Lung (tissue), 12 donors: ENCODE data around the gene ZFYVE28. TPM values are rescaled to one million over a fixed set of nuclear protein-coding genes. Genes with fewer than 3 reads are reported as not detected.
A peak's percentile ranks its signal among the peaks of the same experiment; 100 is the strongest.

Source experiments
- ATAC-seq: fragments of 200-7000 bp; cut with Tn5 transposase; one replicate; pipeline ENCODE4 v1.9.1; 2020; ENCODE audit warnings: moderate number of reproducible peaks; ENCODE audit not compliant: insufficient read depth, low FRiP score
- DNase-seq, 3 donors: peaks; one replicate each; pipeline ENCODE4 v3.0.0-alpha.2; 2013 to 2017
- H3K27ac ChIP-seq, 2 donors: one replicate each; pipeline ENCODE4 v1.5.1; 2013; ENCODE audit warnings: mild to moderate bottlenecking in 2 of 2, moderate library complexity in 2 of 2, control low read depth in 1 of 2, inconsistent platforms in 1 of 2, low read depth in 1 of 2, low read length in 1 of 2
- H3K27me3 ChIP-seq, 3 donors: one replicate each; pipeline ENCODE4 v1.5.1; 2013; ENCODE audit warnings: low read length in 2 of 3; ENCODE audit not compliant: control insufficient read depth in 3 of 3, insufficient read depth in 3 of 3
- H3K36me3 ChIP-seq, 4 donors: one replicate each; pipeline ENCODE4 v1.5.1; 2013; ENCODE audit warnings: low read length in 4 of 4, mild to moderate bottlenecking in 1 of 4, moderate library complexity in 1 of 4; ENCODE audit not compliant: control insufficient read depth in 4 of 4, insufficient read depth in 4 of 4
- H3K4me1 ChIP-seq, 5 donors: one replicate each; pipeline ENCODE4 v1.5.1; 2013; ENCODE audit warnings: low read length in 5 of 5, mild to moderate bottlenecking in 2 of 5, moderate library complexity in 1 of 5; ENCODE audit not compliant: control insufficient read depth in 5 of 5, insufficient read depth in 5 of 5
- H3K4me3 ChIP-seq: one replicate; pipeline ENCODE4 v1.5.1; 2013; ENCODE audit warnings: mild to moderate bottlenecking, control low read depth, moderate library complexity
- H3K9ac ChIP-seq, 2 donors: one replicate each; pipeline ENCODE4 v1.5.1; 2013; ENCODE audit warnings: low read length in 2 of 2, control low read depth in 1 of 2; ENCODE audit not compliant: insufficient read depth in 1 of 2
- H3K9me3 ChIP-seq, 4 donors: one replicate each; pipeline ENCODE4 v1.5.1; 2013; ENCODE audit warnings: low read length in 3 of 4, mild to moderate bottlenecking in 1 of 4, moderate library complexity in 1 of 4; ENCODE audit not compliant: control insufficient read depth in 4 of 4, insufficient read depth in 3 of 4
- CTCF ChIP-seq: IDR thresholded peaks from 2 replicates; pipeline ENCODE4 v1.5.1; 2012; ENCODE audit warnings: mild to moderate bottlenecking; ENCODE audit errors: control extremely low read depth, extremely low read depth
- WGBS, 2 donors: extraction: QIAGEN DNeasy Blood & Tissue Kit; methylation state at CpG; one replicate each; pipeline ENCODE4 v1.1.7; 2013; 5-methylcytosine and 5-hydroxymethylcytosine counted together
- polyA plus RNA-seq, 2 donors: library from polyadenylated mRNA; stranded (reverse); fragments of 200-250 nt; gene quantifications; one replicate each; pipeline ENCODE4 v1.2.1, GENCODE V29; 2013
- total RNA-seq, 2 donors: library from RNA; depleted of rRNA in 1 of 2; stranded (reverse); fragments of >200 nt in 1 of 2; gene quantifications; one replicate each; pipeline ENCODE4 v1.2.1, GENCODE V29; 2014 to 2021
- donor health status: control.
- donor health status: control.
- donor health status: Bipolar disorder and iron deficiency.
- donor health status: healthy.
- donor health status: DM: yes; HTN: yes; CAD: no.

The ZFYVE28 gene
- total and polyA plus RNA-seq, 4 donors = 6.8 to 10.3 (median 7.6) TPM

- H3K27ac ChIP-seq = no peak overlapping the region
- H3K27me3 ChIP-seq = no peaks in the 10 kb centered on the region
- H3K9me3 ChIP-seq = no peaks in the 10 kb centered on the region
- H3K4me3 ChIP-seq = no peak overlapping the region
- TF ChIP-seq CTCF = no peak
- DNase-seq (no peak), ATAC-seq (no peak)
- no peak overlapping the region for H3K9ac ChIP-seq
- WGBS, 2 donors = 90 to 94% methylated on average over 3 of the region's 3 CpGs
- H3K36me3 ChIP-seq = no peaks in the 10 kb centered on the region
- H3K4me1 ChIP-seq = no peaks in the 10 kb centered on the region
These were observed 28.5 kb upstream of the ZFYVE28 start for GRCh38 chr4:2446656-2447564.

- Histone ChIP-seq H3K9me3 (no peaks in the 10 kb centered on the region), H3K36me3 (no peaks in the 10 kb centered on the region), H3K27me3 (no peaks in the 10 kb centered on the region), H3K9ac (no peak overlapping the region), H3K4me1 (peaks cover 0 to 2% (median 0%) of the 10 kb centered on the region in 5 donors), H3K4me3 (no peak overlapping the region), H3K27ac (no peak overlapping the region)
- TF ChIP-seq CTCF = no peak
- WGBS, 2 donors = 89 to 92% methylated on average over 6 of the region's 6 CpGs
- DNase-seq = no peak
- ATAC-seq = no peak
These were observed 27.1 kb upstream of the ZFYVE28 start for GRCh38 chr4:2445571-2445970.

- no peak for ATAC-seq
These were observed 26.7 kb upstream of the ZFYVE28 start for GRCh38 chr4:2445130-2445529.

More at GRCh38 chr4:2445130-2445529, 26.7 kb upstream of the ZFYVE28 start:
- no peaks in the 10 kb centered on the region for H3K27me3 ChIP-seq
- H3K36me3 ChIP-seq = no peaks in the 10 kb centered on the region
- no peak for TF ChIP-seq CTCF
- H3K4me3 ChIP-seq = peak overlapping the region; percentile 2
- H3K9me3 ChIP-seq = no peaks in the 10 kb centered on the region
- no peak overlapping the region for H3K9ac ChIP-seq
- WGBS, 2 donors = 94 to 96% methylated on average over 9 of the region's 9 CpGs
- H3K27ac ChIP-seq = no peak overlapping the region
- no peak for DNase-seq
- peaks cover 0 to 2% (median 0%) of the 10 kb centered on the region in 5 donors for H3K4me1 ChIP-seq
